M059J (cell line): ENCODE data around the gene TRAPPC12. TPM values are rescaled to one million over a fixed set of nuclear protein-coding genes. Genes with fewer than 3 reads are reported as not detected.
"Not testable (repeated sequence)": the region's sequence is repeated elsewhere in the genome, so short reads cannot be mapped to it uniquely, and the experiment has no call there.

Experiments used
- DNase-seq: peaks from one replicate; pipeline ENCODE4 v3.0.0-alpha.2; 2012; ENCODE audit warnings: low read depth
- total RNA-seq: library from RNA; depleted of rRNA; stranded (reverse); fragments of >200 nt; shearing (Covaris generic); gene quantifications from 2 replicates; pipeline ENCODE4 v1.2.3, GENCODE V29; 2014; rRNA removed

TRAPPC12 gene
- total RNA-seq, 1 experiment from 2014 or later, result 62.0 TPM

DNA sequence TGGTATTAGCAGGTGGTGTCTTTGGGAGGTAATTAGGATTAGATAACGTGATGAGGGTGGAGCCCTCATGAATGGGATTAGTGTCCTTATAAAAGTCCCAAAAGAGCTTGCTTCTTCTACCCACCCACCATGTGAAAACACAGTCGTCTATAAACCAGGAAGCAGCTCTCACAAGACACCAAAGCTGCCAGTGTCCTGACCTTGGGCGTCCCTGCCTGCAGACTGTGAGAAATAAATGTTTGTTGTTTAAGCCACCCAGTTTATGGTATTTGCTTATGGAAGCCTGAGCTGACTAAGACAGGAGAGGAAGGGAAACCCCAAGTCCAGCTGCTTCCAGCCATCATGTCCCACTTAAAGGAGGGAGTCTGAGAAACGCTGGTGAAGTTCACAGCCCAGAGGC is 126.3 kb downstream of the TRAPPC12 start:
- DNase-seq, result no peak

GRCh38 chr2:3512086-3512485 is 132.6 kb downstream of the TRAPPC12 start:
- DNase-seq, result no peak

DNA sequence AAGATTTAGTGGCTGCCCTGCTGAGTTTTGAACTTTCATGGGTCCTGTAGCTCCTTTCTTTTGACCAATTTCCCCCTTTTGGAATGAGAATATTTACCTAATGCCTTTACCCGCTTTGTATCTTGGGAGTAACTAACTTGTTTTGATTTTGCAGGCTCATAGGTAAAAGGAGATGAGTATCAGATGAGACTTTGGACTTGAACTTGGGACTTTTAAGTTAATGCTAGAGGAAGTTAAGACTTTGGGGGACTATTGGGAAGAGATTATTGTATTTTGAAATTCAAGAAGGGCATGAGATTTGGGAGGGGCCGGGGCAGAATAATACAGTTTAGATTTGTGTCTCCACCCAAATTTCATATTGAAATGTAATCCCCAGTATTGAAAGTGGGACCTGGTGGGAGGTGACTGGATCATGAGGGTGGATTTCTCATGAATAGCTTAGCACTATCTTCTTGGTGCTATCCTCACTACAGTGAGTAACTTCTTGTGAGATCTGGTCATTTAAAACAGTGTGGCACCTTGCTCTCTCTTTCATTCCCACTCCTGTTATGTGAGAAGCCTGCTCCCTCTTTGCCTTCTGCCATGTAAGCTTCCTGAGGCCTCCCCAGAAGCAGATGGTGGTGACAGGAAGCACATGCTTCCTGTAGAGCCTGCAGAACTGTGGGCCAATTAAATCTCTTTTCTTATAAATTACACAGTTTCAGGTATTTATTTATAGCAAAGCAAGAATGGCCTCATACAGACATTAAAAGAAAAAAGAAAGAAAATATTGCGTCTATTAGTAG is 133.7 kb downstream of the TRAPPC12 start:
- DNase-seq, result no peak

DNA sequence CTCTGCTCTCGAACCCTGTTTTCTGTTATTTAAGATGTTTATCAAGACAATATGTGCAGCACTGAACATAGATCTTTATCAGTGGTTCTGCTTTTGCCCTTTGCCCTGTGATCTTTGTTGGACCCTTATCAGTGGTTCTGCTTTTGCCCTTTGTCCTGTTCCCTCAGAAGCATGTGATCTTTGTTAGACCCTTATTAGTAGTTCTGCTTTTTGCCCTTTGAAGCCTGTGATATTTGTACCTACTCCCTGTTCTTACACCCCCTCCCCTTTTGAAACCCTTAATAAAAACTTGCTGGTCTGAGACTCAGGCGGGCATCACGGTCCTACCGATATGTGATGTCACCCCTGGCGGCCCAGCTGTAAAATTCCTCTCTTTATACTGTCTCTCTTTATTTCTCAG is 135.9 kb downstream of the TRAPPC12 start:
- not testable (repeated sequence) for DNase-seq

- DNase-seq, result no peak
These were observed 137.3 kb downstream of the TRAPPC12 start for GRCh38 chr2:3516831-3517230.

GRCh38 chr2:3517948-3518495 is 138.5 kb downstream of the TRAPPC12 start:
- no peak for DNase-seq

- peak; percentile 91 for DNase-seq
These were observed 139.2 kb downstream of the TRAPPC12 start for GRCh38 chr2:3518496-3519254.

GRCh38 chr2:3519255-3520205 is 140.0 kb downstream of the TRAPPC12 start, which contains the start of gene ADI1:
Gene ADI1 (minus strand): TSS chr2:3519531. CDS start chr2:3519487, 44 bp downstream.
- DNase-seq, result peak; percentile 75

DNA sequence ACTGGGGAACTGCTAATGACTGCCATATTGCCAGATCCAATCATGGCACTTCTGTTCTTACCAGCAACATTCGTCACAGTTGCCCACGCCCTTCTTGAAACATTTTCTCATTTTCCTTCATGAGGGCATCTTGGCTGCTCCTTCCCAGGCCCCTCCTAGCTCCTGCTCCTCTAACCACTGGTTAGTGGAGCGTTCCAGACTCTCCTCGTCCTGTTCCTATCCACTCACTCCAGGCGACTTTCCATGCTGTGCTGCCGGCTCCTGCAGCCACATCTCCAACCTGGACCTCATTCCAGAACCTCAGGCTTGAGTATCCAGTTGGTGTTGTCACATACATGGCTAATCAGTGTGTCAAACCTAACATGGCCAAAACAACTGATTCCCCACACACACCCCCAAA is 141.1 kb downstream of the TRAPPC12 start:
- no peak for DNase-seq

DNA sequence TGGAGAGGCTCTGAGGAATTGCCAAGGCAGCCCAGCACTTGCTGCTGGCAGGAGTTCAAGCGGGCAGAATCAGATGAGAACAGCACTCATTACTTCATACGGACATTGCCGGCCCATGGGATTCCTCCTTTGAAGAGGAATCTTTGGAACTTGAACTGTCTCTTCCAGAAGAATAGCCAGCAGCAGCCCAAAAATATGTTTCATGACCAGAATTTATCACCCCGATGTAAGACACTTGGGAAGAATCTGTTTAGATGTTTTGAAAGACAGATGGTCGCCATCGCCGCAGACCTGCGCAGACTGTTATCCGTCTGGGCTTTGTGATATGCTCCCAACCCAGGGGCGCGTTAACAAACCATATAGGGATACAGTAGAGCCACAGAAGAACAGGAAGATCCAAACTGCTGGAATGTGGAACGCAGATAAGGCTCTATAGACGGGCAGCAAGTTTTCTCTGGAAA is 143.5 kb downstream of the TRAPPC12 start:
- DNase-seq, result no peak

DNA sequence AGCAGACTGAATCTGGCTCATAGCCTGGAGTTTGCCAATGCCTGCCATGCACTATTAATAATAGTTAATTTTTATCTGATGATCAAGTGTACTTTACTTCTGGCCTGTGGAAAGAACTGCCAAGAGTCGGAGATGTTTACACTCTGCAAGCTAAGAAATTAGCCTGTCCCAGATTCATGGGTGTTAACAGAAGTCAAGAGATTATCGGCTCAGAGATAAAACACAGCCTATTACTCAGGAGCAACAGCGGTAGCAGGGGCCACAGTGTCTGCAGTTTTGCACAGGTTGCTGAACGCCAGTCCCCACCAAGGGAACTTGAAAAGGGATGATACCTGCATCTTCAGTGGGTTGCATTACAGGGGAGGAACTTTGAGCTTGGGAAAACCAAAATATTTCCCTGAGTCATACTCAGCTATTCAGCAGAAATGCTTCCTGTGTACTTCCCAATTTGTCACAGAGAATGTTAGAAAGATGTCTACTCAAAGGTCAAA is 144.1 kb downstream of the TRAPPC12 start:
- peak; percentile 50 for DNase-seq

DNA sequence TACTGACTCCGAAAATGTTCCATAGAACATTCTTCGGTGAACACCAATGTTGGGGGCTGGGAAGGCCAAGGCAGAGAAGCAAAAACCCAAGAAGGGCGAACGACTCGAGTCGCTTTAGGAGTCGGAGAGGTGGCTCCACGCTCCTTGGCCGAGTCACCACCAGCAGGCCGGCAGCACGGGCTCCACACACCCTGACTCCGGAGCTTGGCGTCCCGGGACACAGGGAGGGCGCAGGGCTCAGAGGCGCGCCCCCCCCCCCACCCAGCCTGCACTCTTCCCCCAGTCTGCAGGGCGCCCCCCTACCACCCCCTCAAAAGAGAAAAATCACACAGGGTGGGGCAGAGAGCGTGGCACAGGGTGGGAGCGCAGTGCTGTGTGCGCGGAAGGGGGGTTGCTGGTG is 147.4 kb downstream of the TRAPPC12 start:
- no peak for DNase-seq

- no peak for DNase-seq
These were observed 148.6 kb downstream of the TRAPPC12 start for GRCh38 chr2:3527886-3528785.

Other genes starting within 250 kb of the TRAPPC12 start
- 37.5 and 61.2 TPM in 2 replicates for gene EIPR1, start 1.9 kb upstream of the TRAPPC12 start, total RNA-seq
- gene ADI1, start 139.8 kb downstream of the TRAPPC12 start, total RNA-seq, result 66.9 and 83.1 TPM in 2 replicates
- 17.6 and 27.7 TPM in 2 replicates for gene RNASEH1, start 178.6 kb downstream of the TRAPPC12 start, total RNA-seq
- 1,245 and 2,001 TPM in 2 replicates for gene RPS7, start 195.6 kb downstream of the TRAPPC12 start, total RNA-seq
- gene COLEC11, start 215.4 kb downstream of the TRAPPC12 start, total RNA-seq, result 0.10 TPM in 1 of 2 replicates, not detected in the other